ENCODE results near the gene FAM20C.

FAM20C gene

DNA sequence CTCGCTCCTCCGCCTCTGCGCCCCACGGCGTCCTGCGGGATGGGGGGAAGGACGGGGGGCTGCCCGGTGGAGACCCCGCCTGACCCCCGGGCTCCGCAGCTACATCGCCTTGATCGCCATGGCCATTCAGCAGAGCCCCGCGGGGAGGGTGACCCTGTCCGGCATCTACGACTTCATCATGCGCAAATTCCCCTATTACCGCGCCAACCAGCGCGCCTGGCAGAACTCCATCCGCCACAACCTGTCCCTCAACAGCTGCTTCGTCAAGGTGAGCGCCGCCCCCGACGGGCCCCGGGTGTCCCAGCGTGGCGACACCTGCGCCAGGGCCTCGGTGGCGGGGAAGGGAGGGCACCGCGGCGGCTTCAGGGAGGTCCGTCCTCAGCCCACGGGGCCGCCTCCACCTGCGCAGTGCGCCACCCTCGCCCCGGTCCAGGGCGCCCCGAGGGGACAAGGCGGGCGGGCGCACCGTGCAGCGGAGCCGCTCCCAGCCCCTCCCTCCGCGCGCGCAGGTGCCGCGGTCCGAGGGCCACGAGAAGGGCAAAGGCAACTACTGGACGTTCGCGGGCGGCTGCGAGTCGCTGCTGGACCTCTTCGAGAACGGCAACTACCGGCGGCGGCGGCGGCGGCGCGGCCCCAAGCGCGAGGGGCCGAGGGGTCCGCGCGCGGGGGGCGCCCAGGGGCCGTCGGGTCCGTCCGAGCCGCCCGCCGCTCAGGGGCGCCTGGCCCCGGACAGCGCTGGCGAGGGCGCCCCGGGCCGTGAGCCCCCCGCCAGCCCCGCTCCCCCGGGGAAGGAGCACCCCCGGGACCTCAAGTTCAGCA is 98.4 kb downstream of the FAM20C start:
- TF ChIP-seq CTCF (IDR thresholded peaks at IDR 0.05; ENCODE audit: low read length, missing control alignments): no peak
- no peak for DNase-seq (ENCODE audit: low read depth)
- H3K4me3 ChIP-seq (replicated peaks; ENCODE audit: low read depth, low read length): no peak overlapping the region

DNA sequence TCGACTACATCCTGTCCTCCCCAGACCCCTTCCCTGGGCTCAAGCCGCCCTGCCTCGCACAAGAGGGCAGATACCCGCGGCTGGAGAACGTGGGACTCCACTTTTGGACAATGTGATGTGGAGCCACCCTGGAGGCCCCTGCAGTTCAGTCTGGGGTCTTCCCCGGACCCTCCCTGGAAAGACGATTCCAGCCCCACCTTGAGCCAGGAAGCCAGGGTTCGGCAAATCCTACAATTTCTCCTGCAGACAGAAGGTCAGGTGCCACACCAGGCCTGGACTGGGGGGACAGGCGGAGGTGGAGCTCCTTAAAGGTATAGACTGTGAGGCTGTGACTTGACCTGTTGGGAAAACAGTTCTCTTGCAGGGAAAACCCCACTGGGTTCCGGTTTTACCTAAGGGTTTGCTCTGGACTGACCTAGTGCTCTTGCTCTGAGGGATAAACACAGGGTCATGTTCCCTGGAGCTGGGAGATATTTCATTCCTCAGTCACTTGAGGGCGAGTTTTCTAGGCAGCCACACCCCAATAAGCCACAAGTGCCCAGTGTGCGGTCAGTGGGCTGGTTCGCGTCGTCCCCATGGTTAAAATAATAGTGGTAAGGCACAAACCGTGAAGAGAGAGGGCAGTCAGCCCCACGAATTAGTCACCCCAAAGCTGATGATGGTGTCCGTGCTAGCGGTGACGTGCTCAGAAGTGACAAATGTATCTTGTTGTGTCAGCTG is 99.2 kb downstream of the FAM20C start:
- no peak overlapping the region for H3K4me3 ChIP-seq (replicated peaks; ENCODE audit: low read depth, low read length)
- DNase-seq (ENCODE audit: low read depth): no peak
- TF ChIP-seq CTCF (IDR thresholded peaks at IDR 0.05; ENCODE audit: low read length, missing control alignments): no peak

DNA sequence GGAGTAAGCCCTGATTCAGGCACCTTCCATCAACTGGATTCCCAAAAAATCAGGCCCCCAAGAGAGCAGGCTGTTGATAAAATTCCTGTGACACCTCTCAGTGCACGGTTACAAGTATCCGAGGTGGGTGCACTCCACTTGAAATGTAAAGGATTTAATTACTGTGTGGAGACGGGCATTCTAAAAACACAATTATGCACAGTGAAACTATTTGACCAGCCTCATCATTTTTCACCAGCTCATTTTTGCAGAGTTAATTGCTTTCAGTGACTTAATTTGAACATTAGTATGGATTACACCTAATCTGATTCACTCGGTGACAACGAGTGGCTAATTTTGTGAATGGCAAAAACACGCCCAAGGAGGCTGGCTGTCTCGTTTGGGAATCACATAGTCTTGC is 99.9 kb downstream of the FAM20C start:
- no peak for DNase-seq (ENCODE audit: low read depth)
- H3K4me3 ChIP-seq (replicated peaks; ENCODE audit: low read depth, low read length): no peak overlapping the region
- no peak for TF ChIP-seq CTCF (IDR thresholded peaks at IDR 0.05; ENCODE audit: low read length, missing control alignments)

DNA sequence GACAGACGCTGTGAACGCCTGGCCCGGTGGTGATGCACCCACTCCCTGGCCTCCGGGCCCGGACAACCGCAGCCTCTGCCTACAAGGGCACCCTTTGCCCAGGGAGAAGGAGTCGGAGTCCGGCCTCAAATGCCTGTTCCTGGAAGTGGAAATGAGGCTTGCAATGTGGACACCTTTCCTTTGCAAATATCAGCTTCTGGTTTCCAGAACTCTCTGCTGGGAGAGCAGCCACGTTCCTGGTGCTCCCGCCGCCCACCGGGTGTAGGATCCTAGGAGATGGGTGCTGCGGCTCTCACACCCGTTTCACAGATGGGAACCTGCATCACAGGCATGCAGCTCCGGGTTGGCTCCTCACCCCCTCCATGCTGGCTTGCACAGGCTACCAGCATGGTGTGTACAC is 100.5 kb downstream of the FAM20C start:
- TF ChIP-seq CTCF (IDR thresholded peaks at IDR 0.05; ENCODE audit: low read length, missing control alignments): no peak
- no peak for DNase-seq (ENCODE audit: low read depth)
- H3K4me3 ChIP-seq (replicated peaks; ENCODE audit: low read depth, low read length): no peak overlapping the region

DNA sequence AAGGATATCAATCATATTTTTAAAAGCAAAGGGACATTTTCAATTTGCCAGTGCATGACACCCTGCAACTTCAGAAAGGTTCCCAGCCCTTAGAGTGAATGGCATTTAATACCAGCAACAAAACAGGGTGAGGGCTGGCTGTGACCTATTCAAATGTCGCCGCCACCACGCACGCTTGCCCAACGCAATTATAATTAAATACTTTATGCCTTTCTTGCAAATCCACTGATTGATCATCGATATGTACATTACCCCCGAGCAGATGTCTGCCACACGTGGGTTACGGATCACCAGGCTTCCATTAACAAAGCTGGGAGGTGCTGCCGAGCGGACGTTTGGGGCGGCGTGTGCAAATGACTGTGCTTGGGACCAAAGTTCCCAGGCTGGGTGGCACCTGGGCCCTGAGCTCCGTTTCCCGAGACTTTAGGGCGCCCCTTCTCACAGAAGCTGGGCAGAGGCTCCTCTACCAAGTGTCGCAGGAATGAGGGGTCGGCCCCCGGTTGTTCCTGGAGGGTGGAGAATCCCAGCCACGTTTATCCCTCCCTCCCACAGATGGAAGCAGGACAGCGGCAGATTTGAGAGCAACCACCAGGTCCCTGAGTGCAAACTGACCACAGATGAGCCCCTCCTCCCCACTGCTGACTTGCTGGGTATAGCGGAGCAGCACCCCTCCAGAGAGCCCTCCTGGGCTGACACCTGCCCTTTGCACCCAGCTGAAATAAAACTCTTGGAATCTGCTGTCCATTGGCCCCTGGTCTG is 101.5 kb downstream of the FAM20C start:
- H3K4me3 ChIP-seq (replicated peaks; ENCODE audit: low read depth, low read length): no peak overlapping the region
- no peak for DNase-seq (ENCODE audit: low read depth)
- TF ChIP-seq CTCF (IDR thresholded peaks at IDR 0.05; ENCODE audit: low read length, missing control alignments): no peak

DNA sequence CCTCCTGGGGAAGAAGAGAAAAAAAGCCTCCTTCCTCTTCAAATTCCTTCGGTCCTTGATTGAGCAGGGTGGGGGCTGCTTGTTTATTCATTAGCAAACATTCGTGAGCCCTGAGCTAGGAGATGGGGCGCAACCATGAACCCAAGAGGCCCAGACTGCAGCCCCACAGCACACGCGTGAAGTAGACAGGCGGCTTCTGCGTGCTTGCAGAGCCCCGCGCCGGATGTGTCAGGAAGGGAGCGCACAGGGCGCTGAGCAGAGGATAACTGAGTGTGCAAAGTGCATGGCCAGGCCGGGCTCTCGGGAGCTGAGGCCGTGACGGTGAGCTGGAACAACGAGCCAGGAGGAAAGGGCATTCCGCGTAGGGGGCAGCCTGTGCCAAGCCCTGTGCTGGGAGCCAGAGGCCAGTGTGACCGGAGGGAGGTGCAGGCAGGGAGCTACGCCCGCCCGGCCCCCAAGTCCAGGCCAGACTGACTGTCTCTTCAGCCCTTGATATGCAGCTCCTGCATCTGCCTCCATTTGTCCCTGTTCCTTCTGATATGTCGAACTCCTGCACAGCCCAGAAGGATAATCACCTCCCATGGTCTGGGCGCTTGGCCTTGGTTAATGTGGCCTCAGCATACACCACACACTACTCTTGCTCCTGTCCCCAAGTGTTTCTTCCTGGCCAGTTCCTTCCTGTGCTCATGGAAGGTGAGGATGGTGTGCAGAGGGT is 102.2 kb downstream of the FAM20C start:
- TF ChIP-seq CTCF (IDR thresholded peaks at IDR 0.05; ENCODE audit: low read length, missing control alignments): no peak
- H3K4me3 ChIP-seq (replicated peaks; ENCODE audit: low read depth, low read length): no peak overlapping the region
- no peak for DNase-seq (ENCODE audit: low read depth)

All from fibroblast of pulmonary artery (primary cell).